Measurements from ENCODE around the gene SMARCD1. TPM values are rescaled to one million over a fixed set of nuclear protein-coding genes. Genes with fewer than 3 reads are reported as not detected.

The SMARCD1 gene
- polyA plus RNA-seq, 1 donor: 209 TPM

GRCh38 chr12:50055831-50056638 is 29.1 kb upstream of the SMARCD1 start:
- DNase-seq: no peak

GRCh38 chr12:50056639-50056976 is 28.5 kb upstream of the SMARCD1 start:
- DNase-seq: no peak

GRCh38 chr12:50057000-50057841 is 27.9 kb upstream of the SMARCD1 start, which contains the start of gene ASIC1:
ASIC1 (plus strand) TSS chr12:50057596; CDS start chr12:50058767, 1,171 bp downstream.
- peak; percentile 54 for DNase-seq

- no peak for DNase-seq
These were observed 27.1 kb upstream of the SMARCD1 start for GRCh38 chr12:50057896-50058670.

GRCh38 chr12:50058743-50059312 is 26.3 kb upstream of the SMARCD1 start:
- DNase-seq: no peak

- no peak for DNase-seq
These were observed 25.6 kb upstream of the SMARCD1 start for GRCh38 chr12:50059440-50060119.

GRCh38 chr12:50060120-50060468 is 25.0 kb upstream of the SMARCD1 start:
- no peak for DNase-seq

GRCh38 chr12:50061171-50061570 is 24.0 kb upstream of the SMARCD1 start:
- DNase-seq: no peak

GRCh38 chr12:50061946-50062686 is 23.0 kb upstream of the SMARCD1 start:
- DNase-seq: no peak

- no peak for DNase-seq
These were observed 22.2 kb upstream of the SMARCD1 start for GRCh38 chr12:50062728-50063460.

GRCh38 chr12:50065726-50066310 is 19.3 kb upstream of the SMARCD1 start:
- no peak for DNase-seq

- no peak for DNase-seq
These were observed 18.7 kb upstream of the SMARCD1 start for GRCh38 chr12:50066402-50066801.

- no peak for DNase-seq
These were observed 16.1 kb upstream of the SMARCD1 start for GRCh38 chr12:50069069-50069468.

GRCh38 chr12:50069539-50069938 is 15.6 kb upstream of the SMARCD1 start:
- no peak for DNase-seq

- DNase-seq: peak; percentile 81
These were observed 14.7 kb upstream of the SMARCD1 start for GRCh38 chr12:50070314-50071060.

GRCh38 chr12:50072198-50072907 is 12.8 kb upstream of the SMARCD1 start:
- DNase-seq: no peak

- DNase-seq: no peak
These were observed 11.9 kb upstream of the SMARCD1 start for GRCh38 chr12:50073206-50073605.

GRCh38 chr12:50073712-50074111 is 11.4 kb upstream of the SMARCD1 start:
- DNase-seq: no peak

All from left kidney (tissue), 2 donors.